Spleen (tissue), 11 donors: ENCODE data around the gene GUCA2A. TPM values are rescaled to one million over a fixed set of nuclear protein-coding genes. Genes with fewer than 3 reads are reported as not detected.
A peak's percentile ranks its signal among the peaks of the same experiment; 100 is the strongest.

ENCODE experiments used
- DNase-seq: peaks from one replicate; pipeline ENCODE4 v3.0.0-alpha.2; 2020
- H3K27ac ChIP-seq, 8 donors: fragments of 200-600 bp; sonication (generic) in 7 of 8; 1 replicate in 4 of 8; 2 replicates in 4 of 8; pipeline versions ENCODE4 v1.5.0 to v1.8.0; 2016 to 2021; ENCODE audit warnings: inconsistent platforms in 4 of 8, mild to moderate bottlenecking in 4 of 8, moderate library complexity in 1 of 8
- H3K27me3 ChIP-seq, 7 donors: fragments of 200-600 bp; sonication (generic) in 6 of 7; replicated peaks in 1 of 7; 1 replicate in 4 of 7; 2 replicates in 3 of 7; pipeline versions ENCODE4 v1.5.0 to v1.8.0; 2016 to 2021; ENCODE audit warnings: inconsistent platforms in 3 of 7, mild to moderate bottlenecking in 1 of 7
- H3K36me3 ChIP-seq, 6 donors: fragments of 200-600 bp; sonication (generic) in 5 of 6; 1 replicate in 4 of 6; 2 replicates in 2 of 6; pipeline versions ENCODE4 v1.5.0 to v1.8.0; 2016 to 2021; ENCODE audit warnings: inconsistent platforms in 2 of 6
- H3K4me1 ChIP-seq, 6 donors: fragments of 200-600 bp; sonication (generic) in 5 of 6; 1 replicate in 3 of 6; 2 replicates in 3 of 6; pipeline versions ENCODE4 v1.5.0 to v1.8.0; 2016 to 2021; ENCODE audit warnings: inconsistent platforms in 3 of 6
- H3K4me3 ChIP-seq, 8 donors: fragments of 200-600 bp; sonication (generic) in 7 of 8; 1 replicate in 4 of 8; 2 replicates in 4 of 8; pipeline versions ENCODE4 v1.5.0 to v1.8.0; 2016 to 2021; ENCODE audit warnings: inconsistent platforms in 4 of 8, mild to moderate bottlenecking in 4 of 8, moderate library complexity in 2 of 8
- H3K9me3 ChIP-seq, 8 donors: fragments of 200-600 bp; sonication (generic) in 7 of 8; 1 replicate in 4 of 8; 2 replicates in 4 of 8; pipeline versions ENCODE4 v1.5.0 to v1.8.0; 2016 to 2021; ENCODE audit warnings: inconsistent platforms in 4 of 8
- POLR2A ChIP-seq, 3 donors: fragments of 450-650 bp; IDR thresholded peaks; one replicate each; pipeline ENCODE4 v1.5.1; 2017; ENCODE audit warnings: antibody characterized with exemption in 3 of 3, mild to moderate bottlenecking in 1 of 3
- POLR2AphosphoS5 ChIP-seq, 3 donors: sonication (generic); formaldehyde crosslinking; IDR thresholded peaks; one replicate each; pipeline ENCODE4 v1.5.1; 2017; ENCODE audit warnings: antibody characterized with exemption in 3 of 3
- WGBS, 5 donors: extraction: QIAGEN DNeasy Blood & Tissue Kit in 3 of 5; methylation state at CpG; one replicate each; pipeline versions ENCODE4 v1.1.5 to v1.1.7; 2013 to 2018; 5-methylcytosine and 5-hydroxymethylcytosine counted together
- intact Hi-C: fragments of 100-400 bp; cut with DNase I; formaldehyde crosslinking; loops from one replicate; pipeline ENCODE4 v1.15.0; 2023; ENCODE audit warnings: low total_unique reads
- polyA plus RNA-seq, 3 donors: library from polyadenylated mRNA; stranded (reverse); fragments of 200-250 nt; gene quantifications; one replicate each; pipeline ENCODE4 v1.2.1, GENCODE V29; 2013
- total RNA-seq, 7 donors: library from RNA; depleted of rRNA in 3 of 7; stranded (reverse); fragments of >200 nt in 3 of 7; fragmentation: NEBNext Ultra II Directional in 4 of 7; extraction: Animal tissue kit (Norgen Biotek cat#: 25700) in 4 of 7; gene quantifications; one replicate each; pipeline versions ENCODE4 v1.1.0 to v1.2.1, GENCODE V29; 2016 to 2021
- TF ChIP-seq, protein P1 (sequence below), 11 experiments: fragments of 200-600 bp in 7 of 11; fragments of 450-650 bp in 4 of 11; sonication (generic) in 4 of 11; IDR thresholded peaks in 8 of 11; conservative IDR thresholded peaks in 3 of 11; 1 replicate in 7 of 11; 2 replicates in 4 of 11; pipeline versions ENCODE4 v1.4.0 to v1.8.0; 2016 to 2021; ENCODE audit warnings: antibody characterized with exemption in 11 of 11, inconsistent platforms in 4 of 11, mild to moderate bottlenecking in 1 of 11
- donor health status: healthy with polysubstance abuse.
- donor health status: DM: no; HTN: no; CAD: no; lungs with moderate emphysema.
- donor health status: DM: no; HTN: no; CAD: no.
- donor health status: Bipolar disorder and iron deficiency.
- donor health status: healthy.
- donor health status: DM: no; HTN: no; CAD: no.
- donor health status: DM: yes; HTN: yes; CAD: no.

The GUCA2A gene
- total and polyA plus RNA-seq, 10 donors, result not detected

DNA sequence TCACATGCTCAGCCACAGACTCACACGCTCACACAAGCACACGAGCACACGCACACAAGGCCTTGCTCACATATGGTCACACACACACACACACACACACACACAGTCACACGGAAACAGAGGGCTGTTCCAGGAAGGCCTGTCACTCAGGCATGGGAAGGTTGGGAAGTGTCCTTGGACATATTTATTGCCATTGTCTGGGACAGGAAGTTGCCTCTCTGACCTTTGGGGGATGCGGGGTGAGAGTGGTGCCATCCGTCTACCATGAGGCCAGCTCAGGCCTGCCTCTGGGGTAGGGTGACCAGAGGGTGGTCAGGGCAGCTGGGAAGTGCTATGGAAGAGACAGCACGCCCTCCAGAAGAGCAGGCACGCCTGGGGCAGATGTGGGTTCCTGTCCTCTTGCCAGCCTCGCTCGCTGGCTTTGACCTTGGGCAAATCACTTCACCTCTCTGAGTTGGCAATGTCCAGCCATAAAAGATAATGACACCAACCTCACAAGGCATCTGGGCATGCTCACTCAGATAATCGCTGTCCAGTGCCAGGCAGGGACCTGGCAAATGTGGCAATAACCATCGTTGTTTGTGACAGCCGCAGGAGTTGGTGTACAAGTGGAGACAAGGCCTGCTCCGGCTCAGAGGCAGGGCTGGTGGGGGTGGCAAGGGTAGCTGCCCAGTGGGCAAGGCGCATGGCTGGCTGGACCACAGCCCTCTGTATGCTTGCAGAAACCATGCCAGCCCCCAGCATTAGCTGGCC is 8.0 kb upstream of the GUCA2A start:
- no peaks in the 10 kb centered on the region for H3K27me3 ChIP-seq
- H3K4me3 ChIP-seq, result no peak overlapping the region
- H3K36me3 ChIP-seq, result peaks cover 0 to 13% (median 0%) of the 10 kb centered on the region in 6 donors
- intact Hi-C loops, result loop anchor here (10.0 kb wide), 2 partner anchors 162 to 598 kb away; partner anchors contain the start of gene FOXJ3
- H3K27ac ChIP-seq, result peak overlapping the region; percentile 45 to 79 (median 68)
- DNase-seq, result peak; percentile 88
- H3K4me1 ChIP-seq, result peaks cover 9 to 54% (median 39%) of the 10 kb centered on the region in 6 donors
- WGBS, 5 donors, result 43 to 68% (median 54%) methylated on average over 13 to 15 of the region's 15 CpGs
- peak; percentile 81 to 86 (median 84) for TF ChIP-seq POLR2AphosphoS5 (IDR thresholded peaks at IDR 0.05)
- no peak for TF ChIP-seq POLR2A (IDR thresholded peaks at IDR 0.05)
- no peaks in the 10 kb centered on the region for H3K9me3 ChIP-seq

DNA sequence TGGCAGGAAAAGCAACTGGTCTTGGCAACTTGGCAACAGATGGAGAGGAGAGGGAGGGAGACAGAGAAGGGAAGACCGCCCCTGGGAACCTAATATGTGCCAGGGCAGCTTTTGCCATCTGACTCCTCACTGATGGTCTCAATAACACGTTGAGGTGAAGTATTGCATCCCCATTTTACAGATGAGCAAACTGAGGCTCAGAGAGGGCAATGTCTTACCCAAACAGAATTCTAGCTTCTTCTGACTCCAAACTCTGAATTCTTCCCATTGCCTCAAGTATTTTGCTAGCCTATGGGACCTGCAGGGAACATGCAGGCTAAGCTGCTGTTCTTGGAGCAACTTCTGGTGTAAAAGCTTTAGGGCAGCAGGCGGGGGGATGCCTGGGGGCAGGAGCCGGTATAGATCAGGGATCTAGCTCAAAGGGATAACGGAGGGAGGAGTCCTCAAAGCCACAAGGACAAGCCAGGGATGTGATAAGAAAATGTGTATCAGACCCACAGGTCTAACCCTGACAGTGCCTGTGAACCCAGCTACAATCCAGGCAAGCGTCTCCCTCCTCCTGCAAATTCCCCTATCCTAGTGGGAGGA is 7.2 kb upstream of the GUCA2A start:
- WGBS, 5 donors, result 62 to 70% (median 68%) methylated on average over 6 of the region's 6 CpGs
- intact Hi-C loops, result loop anchor here (10.0 kb wide), 2 partner anchors 163 to 597 kb away; partner anchors contain the start of gene FOXJ3
- H3K4me3 ChIP-seq, result no peak overlapping the region
- TF ChIP-seq, protein P1, sequence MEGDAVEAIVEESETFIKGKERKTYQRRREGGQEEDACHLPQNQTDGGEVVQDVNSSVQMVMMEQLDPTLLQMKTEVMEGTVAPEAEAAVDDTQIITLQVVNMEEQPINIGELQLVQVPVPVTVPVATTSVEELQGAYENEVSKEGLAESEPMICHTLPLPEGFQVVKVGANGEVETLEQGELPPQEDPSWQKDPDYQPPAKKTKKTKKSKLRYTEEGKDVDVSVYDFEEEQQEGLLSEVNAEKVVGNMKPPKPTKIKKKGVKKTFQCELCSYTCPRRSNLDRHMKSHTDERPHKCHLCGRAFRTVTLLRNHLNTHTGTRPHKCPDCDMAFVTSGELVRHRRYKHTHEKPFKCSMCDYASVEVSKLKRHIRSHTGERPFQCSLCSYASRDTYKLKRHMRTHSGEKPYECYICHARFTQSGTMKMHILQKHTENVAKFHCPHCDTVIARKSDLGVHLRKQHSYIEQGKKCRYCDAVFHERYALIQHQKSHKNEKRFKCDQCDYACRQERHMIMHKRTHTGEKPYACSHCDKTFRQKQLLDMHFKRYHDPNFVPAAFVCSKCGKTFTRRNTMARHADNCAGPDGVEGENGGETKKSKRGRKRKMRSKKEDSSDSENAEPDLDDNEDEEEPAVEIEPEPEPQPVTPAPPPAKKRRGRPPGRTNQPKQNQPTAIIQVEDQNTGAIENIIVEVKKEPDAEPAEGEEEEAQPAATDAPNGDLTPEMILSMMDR (IDR thresholded peaks at IDR 0.05 in 8 of 11, conservative IDR thresholded peaks at IDR 0.05 in 3 of 11), result no peak
- TF ChIP-seq POLR2AphosphoS5 (IDR thresholded peaks at IDR 0.05), result no peak
- no peak for TF ChIP-seq POLR2A (IDR thresholded peaks at IDR 0.05)
- H3K36me3 ChIP-seq, result peaks cover 0 to 6% (median 0%) of the 10 kb centered on the region in 6 donors
- H3K9me3 ChIP-seq, result no peaks in the 10 kb centered on the region
- DNase-seq, result no peak
- H3K27me3 ChIP-seq, result no peaks in the 10 kb centered on the region
- peak overlapping the region; percentile 13 to 79 (median 68) for H3K27ac ChIP-seq
- peaks cover 9 to 54% (median 39%) of the 10 kb centered on the region in 6 donors for H3K4me1 ChIP-seq

DNA sequence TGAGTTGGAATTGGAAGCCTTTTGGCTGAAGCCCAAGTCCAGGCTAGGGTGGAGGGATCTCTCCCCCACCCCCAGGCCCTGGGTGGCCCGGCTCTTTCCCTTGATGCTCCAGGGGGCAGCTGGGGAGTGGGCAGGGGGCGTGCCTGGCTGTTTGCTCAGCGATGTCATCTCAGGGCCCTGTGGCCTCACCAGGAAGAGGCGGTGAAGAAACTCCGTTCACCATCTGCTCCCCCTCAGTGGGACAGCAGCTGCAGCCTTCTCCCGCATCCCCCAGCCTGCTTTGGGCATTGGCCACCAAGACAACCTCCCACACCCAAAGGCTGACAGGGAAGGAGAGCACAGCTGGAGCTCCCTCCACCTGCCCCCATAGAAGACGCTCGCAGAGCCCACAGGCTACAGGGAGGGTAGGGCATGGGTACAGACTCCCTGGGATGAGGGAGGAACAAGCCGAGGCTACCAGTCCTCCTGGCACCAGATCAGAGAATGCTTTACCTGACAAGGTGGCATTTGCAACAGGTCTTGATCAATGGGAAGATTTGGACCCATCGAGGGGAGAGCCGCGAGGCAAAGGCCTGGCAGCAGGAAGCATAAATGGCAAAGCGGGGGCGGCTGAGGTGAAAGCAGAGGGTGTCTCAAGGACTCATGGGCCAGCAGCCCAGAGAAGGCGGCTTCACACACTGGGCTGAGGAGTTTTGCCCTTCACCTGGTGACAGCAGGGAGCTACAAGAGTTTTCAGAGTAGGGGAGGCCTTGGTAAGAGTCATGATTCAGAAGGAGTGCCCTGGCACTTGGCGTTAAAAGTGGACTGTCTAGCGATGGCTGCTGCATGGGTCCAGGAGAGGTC is 6.5 kb upstream of the GUCA2A start:
- intact Hi-C loops, result loop anchor here (10.0 kb wide), 2 partner anchors 164 to 596 kb away; partner anchors contain the start of gene FOXJ3
- Histone ChIP-seq H3K9me3 (no peaks in the 10 kb centered on the region), H3K27me3 (no peaks in the 10 kb centered on the region), H3K4me3 (no peak overlapping the region), H3K4me1 (peaks cover 9 to 54% (median 40%) of the 10 kb centered on the region in 6 donors), H3K36me3 (peaks cover 0 to 2% (median 0%) of the 10 kb centered on the region in 6 donors), H3K27ac (peak overlapping the region in 7 of 8 donors; percentile 13 to 79 (median 69))
- DNase-seq, result no peak
- TF ChIP-seq POLR2AphosphoS5 (IDR thresholded peaks at IDR 0.05), result peak in 2 of 3 donors; percentile 12 to 25
- TF ChIP-seq, protein P1 (IDR thresholded peaks at IDR 0.05 in 8 of 11, conservative IDR thresholded peaks at IDR 0.05 in 3 of 11), result peak in 1 of 11 experiments; percentile 16
- TF ChIP-seq POLR2A (IDR thresholded peaks at IDR 0.05), result no peak
- 65 to 80% (median 71%) methylated on average over 16 to 17 of the region's 17 CpGs for WGBS, 5 donors

DNA sequence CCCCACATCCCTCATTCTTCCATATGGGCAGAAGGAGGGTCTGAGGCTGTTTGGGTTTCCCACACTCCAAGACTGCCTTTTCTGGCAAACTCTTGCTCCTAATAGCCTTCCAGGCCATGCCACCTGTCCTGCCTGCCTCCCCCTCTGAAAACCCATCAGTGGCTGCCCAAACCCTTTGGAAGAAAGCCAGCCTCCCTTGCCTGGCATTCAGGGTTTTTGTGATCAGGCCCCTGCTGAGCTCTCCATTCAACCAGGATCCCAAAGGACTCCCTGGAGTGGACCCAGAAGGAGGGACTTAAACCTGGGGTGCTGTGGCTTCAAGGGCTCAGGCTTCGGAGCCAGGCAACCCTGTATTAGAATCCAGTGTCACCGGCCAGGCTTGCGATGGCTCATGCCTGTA is 4.2 kb upstream of the GUCA2A start:
- DNase-seq, result no peak
- H3K9me3 ChIP-seq, result no peaks in the 10 kb centered on the region
- peaks cover 0 to 4% (median 0%) of the 10 kb centered on the region in 7 donors for H3K27me3 ChIP-seq
- peaks cover 9 to 70% (median 46%) of the 10 kb centered on the region in 6 donors for H3K4me1 ChIP-seq
- H3K27ac ChIP-seq, result peak overlapping the region in 1 of 8 donors; percentile 11
- WGBS, 5 donors, result 92 to 98% (median 96%) methylated on average over 3 of the region's 3 CpGs
- TF ChIP-seq, protein P1 (IDR thresholded peaks at IDR 0.05 in 8 of 11, conservative IDR thresholded peaks at IDR 0.05 in 3 of 11), result no peak
- TF ChIP-seq POLR2A (IDR thresholded peaks at IDR 0.05) (no peak), POLR2AphosphoS5 (IDR thresholded peaks at IDR 0.05) (no peak)
- intact Hi-C loops, result no loop called here
- H3K36me3 ChIP-seq, result no peaks in the 10 kb centered on the region
- no peak overlapping the region for H3K4me3 ChIP-seq
